Measurements from ENCODE around the gene CLCN6.

CLCN6 gene

GRCh38 chr1:11872545-11872944 is 66.6 kb downstream of the CLCN6 start:
- ChIA-PET POLR2A (no interaction called here), CTCF (interaction anchor here (0.5 kb wide), 1 partner anchor 172 kb away, joined by 3 read pairs; no protein-coding TSS in a partner anchor)
- H3K27ac ChIP-seq (ENCODE audit: extremely low read depth, low read depth, low read length) = no peak overlapping the region
- H3K4me1 ChIP-seq (ENCODE audit: control insufficient read depth, insufficient read depth, low read length) = no peaks in the 10 kb centered on the region
- no peak overlapping the region for H3K4me3 ChIP-seq (ENCODE audit: low read depth, low read length)
- H3K36me3 ChIP-seq (ENCODE audit: control insufficient read depth in 2 of 2, insufficient read depth in 1 of 2, low read length in 2 of 2) = no peaks in the 10 kb centered on the region
- H3K9me3 ChIP-seq (ENCODE audit: control insufficient read depth, insufficient read depth, low read depth, low read length) = no peaks in the 10 kb centered on the region
- no peak for TF ChIP-seq ZNF530 (tag by site-specific recombination; IDR thresholded peaks at IDR 0.05; ENCODE audit: low read depth)
- TF ChIP-seq ZNF692 (tag by site-specific recombination; IDR thresholded peaks at IDR 0.05) = no peak
- no peak for TF ChIP-seq ZSCAN16 (tag by site-specific recombination; IDR thresholded peaks at IDR 0.05)
- no peak for TF ChIP-seq ZNF785 (tag by site-specific recombination; IDR thresholded peaks at IDR 0.05)
- TF ChIP-seq ZNF16 (tag by site-specific recombination; IDR thresholded peaks at IDR 0.05; ENCODE audit: low read depth) = no peak
- no peak for TF ChIP-seq ZSCAN30 (tag by site-specific recombination; IDR thresholded peaks at IDR 0.05)
- no peak for TF ChIP-seq ZSCAN23 (tag by site-specific recombination; IDR thresholded peaks at IDR 0.05)
- no peak for TF ChIP-seq ZNF221 (tag by site-specific recombination; IDR thresholded peaks at IDR 0.05; ENCODE audit: borderline replicate concordance)
- TF ChIP-seq SCRT1 (tag by site-specific recombination; IDR thresholded peaks at IDR 0.05; ENCODE audit: borderline replicate concordance) = no peak
- TF ChIP-seq ZBTB8A (tag by site-specific recombination; IDR thresholded peaks at IDR 0.05) = no peak
- no peak for TF ChIP-seq ZNF560 (tag by site-specific recombination; IDR thresholded peaks at IDR 0.05; ENCODE audit: borderline replicate concordance)
- no peak for TF ChIP-seq KLF17 (tag by site-specific recombination; IDR thresholded peaks at IDR 0.05)
- TF ChIP-seq ZNF623 (tag by site-specific recombination; IDR thresholded peaks at IDR 0.05) = no peak
- TF ChIP-seq PRDM10 (tag by site-specific recombination; IDR thresholded peaks at IDR 0.05) = no peak
- TF ChIP-seq RBAK (tag by site-specific recombination; IDR thresholded peaks at IDR 0.05) = no peak
- no peak for TF ChIP-seq ZNF280D (tag by site-specific recombination; IDR thresholded peaks at IDR 0.05)
- TF ChIP-seq ZNF398 (tag by site-specific recombination; IDR thresholded peaks at IDR 0.05) = no peak

Data from HEK293 (cell line).